ENCODE measurements around the gene OSER1.

The OSER1 gene

GRCh38 chr20:44223721-44224120 is 13.2 kb upstream of the OSER1 start:
- no peak for DNase-seq (ENCODE audit: extremely low read depth, low read depth)
- TF ChIP-seq CTCF (IDR thresholded peaks at IDR 0.05; ENCODE audit: low read depth, low read length), result no peak

GRCh38 chr20:44222633-44223368 is 12.2 kb upstream of the OSER1 start:
- no peak for DNase-seq (ENCODE audit: extremely low read depth, low read depth)
- no peak for TF ChIP-seq CTCF (IDR thresholded peaks at IDR 0.05; ENCODE audit: low read depth, low read length)

- DNase-seq (ENCODE audit: extremely low read depth, low read depth), result no peak
- no peak for TF ChIP-seq CTCF (IDR thresholded peaks at IDR 0.05; ENCODE audit: low read depth, low read length)
Observed at GRCh38 chr20:44222027-44222426, 11.5 kb upstream of the OSER1 start.

- TF ChIP-seq CTCF (IDR thresholded peaks at IDR 0.05; ENCODE audit: low read depth, low read length), result no peak
- DNase-seq (ENCODE audit: extremely low read depth, low read depth), result no peak
Observed at GRCh38 chr20:44221368-44221954, 10.9 kb upstream of the OSER1 start.

GRCh38 chr20:44219791-44220190 is 9.2 kb upstream of the OSER1 start:
- no peak for TF ChIP-seq CTCF (IDR thresholded peaks at IDR 0.05; ENCODE audit: low read depth, low read length)
- no peak for DNase-seq (ENCODE audit: extremely low read depth, low read depth)

GRCh38 chr20:44219170-44219730 is 8.7 kb upstream of the OSER1 start:
- no peak for DNase-seq (ENCODE audit: extremely low read depth, low read depth)
- TF ChIP-seq CTCF (IDR thresholded peaks at IDR 0.05; ENCODE audit: low read depth, low read length), result no peak

GRCh38 chr20:44218446-44218845 is 7.9 kb upstream of the OSER1 start:
- no peak for TF ChIP-seq CTCF (IDR thresholded peaks at IDR 0.05; ENCODE audit: low read depth, low read length)
- no peak for DNase-seq (ENCODE audit: extremely low read depth, low read depth)

All from AG09319 (cell line).